IMR-90 (cell line): ENCODE results near the gene ARNT2. TPM values are rescaled to one million over a fixed set of nuclear protein-coding genes. Genes with fewer than 3 reads are reported as not detected.

Experiments
- ATAC-seq: fragments of 200-7000 bp; cut with Tn5 transposase; 2 replicates; pipeline ENCODE4 v1.9.1; 2020; ENCODE audit warnings: low read depth, mild to moderate bottlenecking, moderate library complexity
- BruUV-seq: library from RNA; stranded (reverse); fragments of 400-500 nt; replicated peaks from 2 replicates; lab custom pipeline; 2021; lab: Mats Ljungman, UMichigan
- CTCF ChIA-PET: fragments of 300-600 bp; formaldehyde crosslinking; extraction: SDS; loops from one replicate; lab custom pipeline; 2021; ENCODE audit warnings: antibody characterized with exemption; lab: Yijun Ruan, JAX
- POLR2A ChIA-PET: fragments of 300-600 bp; sonication (Branson Sonifier 250); formaldehyde crosslinking; loops from one replicate; lab custom pipeline; 2022; ENCODE audit warnings: antibody characterized with exemption; ENCODE audit not compliant: unreplicated experiment; lab: Charles Lee
- DNase-seq: peaks from one replicate; pipeline ENCODE4 v3.0.0; 2013
- H2AFZ ChIP-seq: replicated peaks from 2 replicates; pipeline ENCODE3; 2013; ENCODE audit warnings: low read length, mild to moderate bottlenecking; ENCODE audit not compliant: poor library complexity
- H2AK5ac ChIP-seq: 2 replicates; pipeline ENCODE4 v1.6.1; 2013; ENCODE audit warnings: low read depth, low read length, inconsistent platforms
- H2AK9ac ChIP-seq: replicated peaks from 2 replicates; pipeline ENCODE3; 2013; ENCODE audit warnings: mild to moderate bottlenecking, low read depth, low read length, moderate library complexity; ENCODE audit not compliant: poor library complexity
- H2BK120ac ChIP-seq: 2 replicates; pipeline ENCODE4 v1.6.1; 2013; ENCODE audit warnings: low read depth, low read length, inconsistent platforms
- H2BK15ac ChIP-seq: 3 replicates; pipeline ENCODE4 v1.6.1; 2013; ENCODE audit warnings: low read depth, low read length, inconsistent platforms
- H2BK20ac ChIP-seq: 2 replicates; pipeline ENCODE4 v1.6.1; 2013; ENCODE audit warnings: low read depth, mild to moderate bottlenecking, inconsistent platforms, low read length, moderate library complexity
- H2BK5ac ChIP-seq: 2 replicates; pipeline ENCODE4 v1.6.1; 2013; ENCODE audit warnings: mild to moderate bottlenecking, low read depth, low read length, inconsistent platforms; ENCODE audit not compliant: poor library complexity, severe bottlenecking
- H3K14ac ChIP-seq: replicated peaks from 2 replicates; pipeline ENCODE4 v1.6.1; 2013; ENCODE audit warnings: low read depth, low read length, inconsistent platforms
- H3K18ac ChIP-seq: 2 replicates; pipeline ENCODE4 v1.6.1; 2013; ENCODE audit warnings: low read depth, low read length, control low read depth
- H3K23ac ChIP-seq: 2 replicates; pipeline ENCODE4 v1.6.1; 2013; ENCODE audit warnings: low read depth, low read length, inconsistent platforms
- H3K27ac ChIP-seq: 2 replicates; pipeline ENCODE4 v1.5.1; 2013; ENCODE audit warnings: mild to moderate bottlenecking, control low read depth, low read length; ENCODE audit not compliant: insufficient read depth
- H3K27me3 ChIP-seq: 2 replicates; pipeline ENCODE4 v1.6.1; 2013; ENCODE audit warnings: low read length; ENCODE audit not compliant: control insufficient read depth, insufficient read depth
- H3K36me3 ChIP-seq: 2 replicates; pipeline ENCODE4 v1.6.1; 2013; ENCODE audit warnings: low read length, mixed read lengths; ENCODE audit not compliant: control insufficient read depth, insufficient read depth
- H3K4ac ChIP-seq: 2 replicates; pipeline ENCODE4 v1.6.1; 2013; ENCODE audit warnings: low read depth, low read length, inconsistent platforms
- H3K4me1 ChIP-seq: 2 replicates; pipeline ENCODE4 v1.6.1; 2013; ENCODE audit warnings: low read length, mixed read lengths; ENCODE audit not compliant: control insufficient read depth, insufficient read depth
- H3K4me2 ChIP-seq: 2 replicates; pipeline ENCODE4 v1.6.1; 2013; ENCODE audit warnings: low read depth, mild to moderate bottlenecking, control low read depth, low read length, moderate library complexity
- H3K4me3 ChIP-seq: 2 replicates; pipeline ENCODE4 v1.5.1; 2013; ENCODE audit warnings: low read depth, mild to moderate bottlenecking, control low read depth, low read length, moderate library complexity; ENCODE audit not compliant: insufficient read depth
- H3K56ac ChIP-seq: 2 replicates; pipeline ENCODE4 v1.6.1; 2013; ENCODE audit warnings: low read length, inconsistent platforms; ENCODE audit not compliant: insufficient read depth; ENCODE audit errors: extremely low read depth
- H3K79me1 ChIP-seq, 2 experiments: 2 replicates each; pipeline ENCODE4 v1.6.1; 2013; ENCODE audit warnings: low read length in 2 of 2, inconsistent platforms in 1 of 2, low read depth in 1 of 2
- H3K9ac ChIP-seq: 2 replicates; pipeline ENCODE4 v1.6.1; 2013; ENCODE audit warnings: low read depth, low read length, control low read depth
- H3K9me1 ChIP-seq: 2 replicates; pipeline ENCODE4 v1.6.1; 2013; ENCODE audit warnings: low read length, inconsistent platforms; ENCODE audit not compliant: insufficient read depth
- H3K9me3 ChIP-seq: 2 replicates; pipeline ENCODE4 v1.6.1; 2013; ENCODE audit warnings: low read length; ENCODE audit not compliant: control insufficient read depth, insufficient read depth
- H4K20me1 ChIP-seq: 2 replicates; pipeline ENCODE4 v1.6.1; 2013; ENCODE audit warnings: low read length, inconsistent platforms; ENCODE audit not compliant: insufficient read depth
- H4K5ac ChIP-seq: 2 replicates; pipeline ENCODE4 v1.6.1; 2013; ENCODE audit warnings: mild to moderate bottlenecking, low read depth, low read length, control low read depth
- H4K8ac ChIP-seq, 2 experiments: 2 replicates each; pipeline ENCODE4 v1.6.1; 2013; ENCODE audit warnings: low read depth in 2 of 2, low read length in 2 of 2, control low read depth in 1 of 2, inconsistent platforms in 1 of 2
- H4K91ac ChIP-seq: 2 replicates; pipeline ENCODE4 v1.6.1; 2013; ENCODE audit warnings: low read depth, low read length, inconsistent platforms; ENCODE audit not compliant: insufficient read depth
- CEBPB ChIP-seq: IDR thresholded peaks from 2 replicates; pipeline ENCODE4 v1.6.1; 2012; ENCODE audit warnings: low read depth, low read length, improper control_type of control experiment
- CHD1 ChIP-seq: IDR thresholded peaks from 2 replicates; pipeline ENCODE4 v1.6.1; 2012; ENCODE audit warnings: low read depth, low read length, improper control_type of control experiment
- FOS ChIP-seq: fragments of 150-350 bp; IDR thresholded peaks from 2 replicates; pipeline ENCODE4 v1.6.1; 2016; ENCODE audit warnings: low read depth, low read length
- MAFK ChIP-seq: IDR thresholded peaks from 2 replicates; pipeline ENCODE4 v1.6.1; 2012; ENCODE audit warnings: low read depth, low read length, improper control_type of control experiment
- MAZ ChIP-seq: IDR thresholded peaks from 2 replicates; pipeline ENCODE4 v1.6.1; 2012; ENCODE audit warnings: low read depth, mild to moderate bottlenecking, low read length, improper control_type of control experiment, moderate library complexity, borderline replicate concordance
- MXI1 ChIP-seq: IDR thresholded peaks from 2 replicates; pipeline ENCODE4 v1.6.1; 2012; ENCODE audit warnings: low read depth, mild to moderate bottlenecking, low read length, moderate library complexity, borderline replicate concordance
- NFE2L2 ChIP-seq: fragments of 150-350 bp; IDR thresholded peaks from 2 replicates; pipeline ENCODE4 v1.6.1; 2016; ENCODE audit warnings: low read depth, mild to moderate bottlenecking, low read length
- RAD21 ChIP-seq: IDR thresholded peaks from 2 replicates; pipeline ENCODE4 v1.6.1; 2012; ENCODE audit warnings: low read length, improper control_type of control experiment
- RFX5 ChIP-seq: IDR thresholded peaks from 2 replicates; pipeline ENCODE4 v1.8.0; 2012; ENCODE audit warnings: low read depth, mild to moderate bottlenecking, low read length, moderate library complexity
- WGBS, 2 experiments: methylation state at CpG; one replicate each; pipeline versions ENCODE4 v1.1.5 to v1.1.7; 2013; ENCODE audit warnings: missing lambda C conversion rate in 2 of 2; ENCODE audit not compliant: insufficient read length in 1 of 2; ENCODE audit errors: extremely low coverage in 2 of 2; 5-methylcytosine and 5-hydroxymethylcytosine counted together
- dilution Hi-C: fragments of 300-500 bp; cut with HindIII; formaldehyde crosslinking; loops from one replicate; pipeline ENCODE4 v1.14.3; 2018; ENCODE audit warnings: low sequenced_read_pairs; ENCODE audit not compliant: unreplicated experiment
- in situ Hi-C: fragments of 300-500 bp; cut with MboI; formaldehyde crosslinking; loops from 3 replicates; pipeline ENCODE4 v1.14.3; 2019; ENCODE audit warnings: low sequenced_read_pairs, inconsistent platforms, mixed read lengths
- intact Hi-C: fragments of 100-400 bp; cut with micrococcal nuclease; formaldehyde crosslinking; loops from 2 replicates; pipeline ENCODE4 v1.10.0; 2022
- polyA plus RNA-seq, 3 experiments: library from polyadenylated mRNA; depleted of rRNA; stranded (reverse); fragments of >200 nt; gene quantifications; 2 replicates each; pipeline ENCODE4 v1.2.3, GENCODE V29; 2012; ENCODE audit warnings: low replicate concordance in 1 of 3
- total RNA-seq: library from RNA; depleted of rRNA; stranded (reverse); fragments of >200 nt; gene quantifications from 2 replicates; pipeline ENCODE4 v1.2.3, GENCODE V29; 2012
- TF ChIP-seq, protein P1 (sequence below): fragments of 150-350 bp; IDR thresholded peaks from 2 replicates; pipeline ENCODE4 v1.6.1; 2016; ENCODE audit warnings: low read depth, mild to moderate bottlenecking, low read length, moderate library complexity, borderline replicate concordance
- TF ChIP-seq, protein P2 (sequence below): fragments of 150-350 bp; IDR thresholded peaks from 2 replicates; pipeline ENCODE4 v1.6.1; 2017; ENCODE audit warnings: mild to moderate bottlenecking, antibody characterized with exemption, low read length, low read depth

Gene ARNT2
- total and polyA plus RNA-seq, 2 of the 4 experiments (the other 2 are of a cell fraction): 18.2 to 19.0 TPM

DNA sequence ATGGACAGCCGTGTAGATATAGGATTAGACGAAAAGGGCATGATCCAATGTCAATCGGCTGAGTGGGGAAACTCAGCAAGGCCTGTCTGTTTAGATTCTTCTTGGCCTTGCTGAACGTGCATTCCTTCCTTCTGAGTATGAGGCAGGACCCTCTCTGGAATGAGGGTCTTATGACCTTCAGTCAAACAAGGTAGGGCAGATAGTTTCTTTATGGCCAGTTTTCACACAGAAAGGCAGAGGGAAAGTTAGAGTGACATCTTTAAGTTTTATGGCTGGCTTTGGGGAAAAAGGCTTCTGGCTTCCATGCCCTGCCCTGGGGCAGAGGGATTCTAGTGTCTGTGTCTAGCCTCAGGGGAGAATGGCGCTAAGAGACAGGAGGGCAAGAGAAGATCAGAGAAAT lies 29.7 kb downstream of the ARNT2 start:
- intact Hi-C loops (no loop called here), dilution Hi-C loops (no loop called here), in situ Hi-C loops (no loop called here)
- peak overlapping the region; percentile 18 for H2AFZ ChIP-seq
- no peak overlapping the region for H3K56ac ChIP-seq
- H3K27me3 ChIP-seq: no peaks in the 10 kb centered on the region
- H3K9me3 ChIP-seq: no peaks in the 10 kb centered on the region
- no peak overlapping the region for H3K23ac ChIP-seq
- no CpG with 5 or more reads among the region's 5 CpGs for WGBS, 2 experiments
- H3K79me1 ChIP-seq: peaks cover 7 to 53% of the 10 kb centered on the region in 2 experiments; a peak in 2 of 4 replicates
- no peak overlapping the region for H3K4me3 ChIP-seq
- H4K91ac ChIP-seq: peak overlapping the region; percentile 2; the same call in 1 of the 2 replicates
- peak overlapping the region in 1 of 2 experiments; percentile 61; a peak in 2 of 4 replicates for H4K8ac ChIP-seq
- H3K18ac ChIP-seq: no peak overlapping the region
- H3K36me3 ChIP-seq: no peaks in the 10 kb centered on the region
- H4K20me1 ChIP-seq: no peaks in the 10 kb centered on the region
- ATAC-seq (peak; percentile 44), DNase-seq (no peak)
- no TSS peak for BruUV-seq
- H3K4ac ChIP-seq: 0 out of 2 replicates have a peak overlapping the region, but pooled peaks have one; percentile 0
- H2BK15ac ChIP-seq: no peak overlapping the region
- H3K9me1 ChIP-seq: peaks cover 14% of the 10 kb centered on the region
- CTCF ChIA-PET: no interaction called here
- peak overlapping the region; percentile 35; the same call in 1 of the 2 replicates for H3K14ac ChIP-seq
- H3K4me1 ChIP-seq: peaks cover 15% of the 10 kb centered on the region
- POLR2A ChIA-PET: no interaction called here
- H3K27ac ChIP-seq: no peak overlapping the region
- peak overlapping the region; percentile 51; the same call in 1 of the 2 replicates for H4K5ac ChIP-seq
- no peak overlapping the region for H2BK5ac ChIP-seq
- TF ChIP-seq MAZ (no peak), CHD1 (no peak), RFX5 (no peak), CEBPB (no peak), MXI1 (no peak), FOS (no peak), RAD21 (no peak), MAFK (no peak), NFE2L2 (no peak)
- TF ChIP-seq, protein P1, sequence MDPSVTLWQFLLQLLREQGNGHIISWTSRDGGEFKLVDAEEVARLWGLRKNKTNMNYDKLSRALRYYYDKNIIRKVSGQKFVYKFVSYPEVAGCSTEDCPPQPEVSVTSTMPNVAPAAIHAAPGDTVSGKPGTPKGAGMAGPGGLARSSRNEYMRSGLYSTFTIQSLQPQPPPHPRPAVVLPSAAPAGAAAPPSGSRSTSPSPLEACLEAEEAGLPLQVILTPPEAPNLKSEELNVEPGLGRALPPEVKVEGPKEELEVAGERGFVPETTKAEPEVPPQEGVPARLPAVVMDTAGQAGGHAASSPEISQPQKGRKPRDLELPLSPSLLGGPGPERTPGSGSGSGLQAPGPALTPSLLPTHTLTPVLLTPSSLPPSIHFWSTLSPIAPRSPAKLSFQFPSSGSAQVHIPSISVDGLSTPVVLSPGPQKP: no peak
- TF ChIP-seq, protein P2, sequence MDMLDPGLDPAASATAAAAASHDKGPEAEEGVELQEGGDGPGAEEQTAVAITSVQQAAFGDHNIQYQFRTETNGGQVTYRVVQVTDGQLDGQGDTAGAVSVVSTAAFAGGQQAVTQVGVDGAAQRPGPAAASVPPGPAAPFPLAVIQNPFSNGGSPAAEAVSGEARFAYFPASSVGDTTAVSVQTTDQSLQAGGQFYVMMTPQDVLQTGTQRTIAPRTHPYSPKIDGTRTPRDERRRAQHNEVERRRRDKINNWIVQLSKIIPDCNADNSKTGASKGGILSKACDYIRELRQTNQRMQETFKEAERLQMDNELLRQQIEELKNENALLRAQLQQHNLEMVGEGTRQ: no peak
- H2AK9ac ChIP-seq: no peak overlapping the region
- peak overlapping the region; percentile 57; the same call in 1 of the 2 replicates for H2BK120ac ChIP-seq
- no peak overlapping the region for H3K9ac ChIP-seq
- peak overlapping the region; percentile 14; the same call in 1 of the 2 replicates for H2AK5ac ChIP-seq
- no peak overlapping the region for H3K4me2 ChIP-seq
- H2BK20ac ChIP-seq: 0 out of 2 replicates have a peak overlapping the region, but pooled peaks have one; percentile 17
